UCSD-AML1 (cell line): ENCODE data around the gene KLF7.

ENCODE experiments used
- DNase-seq: peaks from one replicate; lab custom pipeline; 2025; ENCODE audit not compliant: unreplicated experiment; lab: John Stamatoyannopoulos, UW

The KLF7 gene

DNA sequence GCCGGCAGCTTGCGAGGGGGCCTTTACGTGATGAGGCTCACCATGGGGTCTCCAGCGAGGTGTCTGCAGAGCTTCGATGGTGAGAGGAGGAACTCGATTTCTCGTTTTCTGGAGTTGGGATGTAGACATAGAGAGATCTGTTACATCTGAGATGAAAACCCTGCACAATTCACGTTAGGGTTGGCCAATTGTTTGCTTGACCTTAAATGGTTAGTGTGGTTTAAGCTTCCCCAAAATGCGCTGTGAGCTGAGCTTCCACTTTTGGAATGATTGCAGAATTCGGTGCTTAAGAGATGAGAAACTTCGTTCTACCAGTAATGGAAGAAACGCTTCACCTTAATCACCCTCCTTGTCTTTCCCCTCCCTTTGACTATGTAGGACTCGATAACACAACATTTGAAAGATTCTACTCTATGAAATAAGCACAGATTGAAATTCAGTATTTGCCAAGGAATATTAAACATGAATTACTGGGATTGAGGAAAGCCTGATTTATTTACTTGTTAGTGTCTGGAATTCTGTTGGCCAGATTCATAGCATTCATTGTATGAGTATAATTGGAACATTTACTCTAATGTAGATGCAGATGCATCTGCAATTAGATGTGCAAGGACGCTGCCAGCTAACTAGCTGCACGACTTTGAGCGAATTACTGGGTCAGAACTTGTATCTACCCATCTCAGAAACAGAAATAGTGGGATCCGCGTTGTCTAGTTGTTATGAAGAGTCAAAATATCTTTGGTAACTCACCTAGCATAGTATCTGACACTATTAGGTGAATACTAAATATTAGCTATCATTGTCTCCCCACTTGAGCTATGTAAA lies 1.6 kb upstream of the KLF7 start:
- DNase-seq, result no peak

DNA sequence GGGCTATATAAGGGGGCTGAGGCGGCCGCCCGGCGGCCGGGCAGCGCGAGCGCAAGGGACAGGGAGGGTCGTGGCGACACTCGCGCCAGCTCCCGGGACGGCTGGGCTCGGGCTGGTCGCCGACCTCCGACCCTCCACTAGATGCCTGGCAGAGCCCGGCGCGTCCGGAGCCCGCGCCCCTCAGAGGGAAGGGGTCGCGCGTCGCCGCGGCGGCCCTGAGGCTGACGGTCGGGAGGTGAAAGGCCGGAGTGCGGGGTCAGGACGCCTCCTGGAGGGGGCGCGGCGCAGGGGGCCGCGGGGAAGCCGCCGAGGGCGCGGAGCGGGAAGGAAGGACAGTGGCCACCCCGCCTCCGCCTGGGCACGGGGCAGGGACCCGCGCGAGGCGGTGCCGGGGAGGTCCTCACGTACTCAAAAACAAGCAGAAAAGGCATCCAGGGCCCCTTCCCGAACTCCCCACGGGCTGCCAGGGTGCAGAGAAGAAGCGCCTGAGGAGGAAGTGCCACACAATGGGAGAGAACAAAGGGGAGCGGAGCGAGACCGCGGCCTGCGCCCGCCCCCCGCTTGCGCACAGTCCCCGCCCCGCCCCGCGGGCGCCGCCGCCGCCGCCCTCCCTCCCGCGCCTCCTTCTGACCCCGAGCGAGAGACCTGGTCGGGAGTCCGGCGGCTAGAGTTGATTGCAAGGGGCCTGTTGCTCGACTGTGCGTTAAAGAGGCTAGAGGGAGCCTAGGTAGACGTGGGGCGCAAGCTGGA lies 776 bp upstream of the KLF7 start:
- DNase-seq, result peak; percentile 55

GRCh38 chr2:207166039-207166348 lies 246 bp upstream of the KLF7 start:
- DNase-seq, result peak; percentile 84

DNA sequence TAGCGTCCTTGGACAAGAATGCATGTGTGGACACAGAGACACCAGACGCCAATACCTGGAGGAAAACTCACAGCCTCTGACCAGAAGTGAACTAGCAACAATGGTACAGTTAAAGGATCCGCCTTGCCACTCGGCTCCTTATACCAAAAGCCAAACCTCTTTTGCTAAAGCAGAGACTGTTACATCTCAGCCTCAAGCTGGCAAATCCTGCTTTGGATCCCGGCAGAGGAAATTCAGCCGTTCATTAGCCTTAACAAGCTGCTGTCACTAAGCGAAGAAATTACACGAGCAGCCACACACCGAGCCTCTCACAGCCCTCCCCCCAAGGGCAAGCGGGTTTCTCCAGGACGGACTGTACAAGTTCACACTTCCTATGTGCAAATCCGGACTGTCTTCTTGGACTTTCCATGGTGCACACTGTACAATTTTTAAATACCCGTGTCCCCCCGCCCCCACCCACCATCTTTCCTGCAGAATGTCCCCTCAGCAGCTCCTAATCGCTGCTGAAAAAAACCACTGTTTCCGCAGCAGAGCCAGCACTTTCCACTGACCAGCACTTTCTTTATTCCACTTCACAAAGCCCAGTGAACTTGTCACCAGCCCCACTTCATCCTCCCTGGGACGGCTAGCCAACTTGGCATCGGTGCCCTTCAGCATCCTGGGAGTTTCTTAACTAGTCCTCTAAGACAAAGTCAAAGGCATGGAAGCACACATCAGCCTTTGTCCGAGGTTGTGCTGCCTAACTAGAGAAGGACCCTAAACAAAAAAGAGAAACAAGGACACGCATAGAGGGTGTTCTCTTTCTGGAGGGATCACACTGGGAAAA lies 1.5 kb downstream of the KLF7 start:
- peak; percentile 39 for DNase-seq

GRCh38 chr2:207163756-207164005 lies 2.1 kb downstream of the KLF7 start:
- no peak for DNase-seq

- no peak for DNase-seq
These were observed 2.5 kb downstream of the KLF7 start for GRCh38 chr2:207163053-207163755.

DNA sequence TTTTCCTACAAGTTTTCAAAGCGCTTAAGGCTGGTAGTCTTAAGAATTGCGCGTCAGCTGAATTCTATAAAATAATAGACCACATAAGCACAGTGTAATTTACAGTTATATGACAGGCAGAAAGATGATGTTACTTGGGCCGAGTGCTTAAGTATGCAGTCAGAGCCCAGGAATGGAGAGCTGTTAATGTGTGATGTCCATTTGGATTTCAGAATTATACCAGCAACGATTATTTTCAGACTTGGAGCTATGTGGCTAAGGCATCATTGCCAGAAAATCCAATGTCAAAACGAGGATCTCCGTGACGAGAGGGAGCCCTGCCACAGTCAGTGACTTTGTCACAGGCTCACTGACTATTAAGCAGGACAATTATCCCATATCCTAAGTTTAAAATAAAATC lies 3.4 kb downstream of the KLF7 start:
- DNase-seq, result no peak

GRCh38 chr2:207161247-207162123 lies 4.3 kb downstream of the KLF7 start:
- no peak for DNase-seq

GRCh38 chr2:207160115-207160514 lies 5.6 kb downstream of the KLF7 start:
- no peak for DNase-seq

DNA sequence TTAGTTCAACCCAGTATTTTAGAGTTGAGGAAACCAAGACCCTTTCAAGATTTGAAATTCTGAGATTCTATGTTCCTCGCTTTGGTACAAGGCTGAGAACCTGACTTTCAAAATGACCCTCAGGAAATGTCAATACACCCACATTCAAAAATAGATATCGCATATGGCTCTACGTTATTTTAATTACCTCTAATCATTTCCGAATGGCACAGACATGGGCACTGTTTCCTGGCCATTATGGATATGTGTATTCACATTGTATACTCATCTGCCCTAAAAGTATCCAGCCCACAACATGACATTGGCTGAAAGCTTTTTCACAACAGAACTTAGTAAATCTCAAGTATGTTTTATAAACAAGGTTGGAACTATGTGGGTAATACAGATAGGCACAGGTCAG lies 6.7 kb downstream of the KLF7 start:
- DNase-seq, result no peak

GRCh38 chr2:207157731-207158130 lies 8.0 kb downstream of the KLF7 start:
- DNase-seq, result no peak

DNA sequence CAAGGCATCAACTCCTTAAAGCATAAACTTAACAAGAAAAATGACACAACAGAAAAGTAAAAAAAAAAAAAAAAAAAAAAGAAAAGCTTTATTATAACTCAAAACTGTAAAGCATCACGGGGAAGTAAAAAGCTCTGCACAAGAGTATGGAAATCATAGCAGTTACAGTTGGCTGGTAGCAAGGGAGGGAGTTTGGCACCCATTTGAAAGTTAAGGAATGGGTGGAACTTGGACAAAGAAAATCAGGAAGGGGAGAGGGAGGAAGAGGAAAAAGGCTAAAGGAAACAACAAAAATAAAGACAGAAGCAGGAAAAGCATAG lies 8.6 kb downstream of the KLF7 start:
- no peak for DNase-seq

- no peak for DNase-seq
These were observed 9.1 kb downstream of the KLF7 start for GRCh38 chr2:207156451-207157161.

DNA sequence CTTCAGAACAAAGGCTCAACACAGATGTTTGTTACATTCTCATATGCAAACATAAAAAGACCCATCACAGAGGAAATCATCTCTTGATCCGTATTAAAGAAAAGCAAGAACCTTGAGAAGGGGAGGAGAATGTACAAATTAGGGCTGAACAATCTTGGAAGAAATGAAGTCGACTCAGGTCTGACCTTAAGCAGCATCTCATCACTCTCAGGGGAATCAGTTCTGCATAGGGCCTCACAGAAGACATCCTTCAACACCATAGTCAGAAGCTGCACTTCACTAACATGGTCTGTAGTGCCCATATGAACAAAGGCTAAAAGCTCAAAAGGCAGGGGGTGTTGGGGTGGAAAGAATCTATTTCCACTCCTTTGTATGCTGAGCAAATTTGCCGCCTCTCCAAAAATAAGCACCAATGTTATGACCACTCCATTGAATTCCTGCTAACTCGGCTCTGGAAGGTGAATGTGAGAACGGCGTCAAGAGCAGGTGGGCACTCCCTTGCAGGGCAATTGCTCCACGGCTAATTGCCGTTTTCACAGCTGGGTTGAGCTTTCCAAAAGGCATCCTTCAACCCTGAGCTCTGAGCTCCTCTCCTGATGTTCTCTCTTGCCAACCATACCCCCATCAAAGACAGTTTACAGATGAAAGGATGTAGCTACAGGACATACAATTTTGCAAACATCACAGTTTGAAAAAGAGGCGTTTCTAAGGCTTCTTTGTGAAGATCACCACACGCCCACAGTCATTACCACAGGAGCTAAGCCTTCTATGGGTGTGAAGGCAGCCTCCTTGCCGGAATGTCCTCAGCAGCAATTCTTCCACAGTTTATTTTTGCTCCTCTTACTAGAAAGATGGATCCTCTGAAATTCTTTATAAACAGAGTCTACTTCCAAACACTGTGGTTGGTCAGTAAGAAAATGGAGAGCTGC lies 10.0 kb downstream of the KLF7 start:
- DNase-seq, result no peak

DNA sequence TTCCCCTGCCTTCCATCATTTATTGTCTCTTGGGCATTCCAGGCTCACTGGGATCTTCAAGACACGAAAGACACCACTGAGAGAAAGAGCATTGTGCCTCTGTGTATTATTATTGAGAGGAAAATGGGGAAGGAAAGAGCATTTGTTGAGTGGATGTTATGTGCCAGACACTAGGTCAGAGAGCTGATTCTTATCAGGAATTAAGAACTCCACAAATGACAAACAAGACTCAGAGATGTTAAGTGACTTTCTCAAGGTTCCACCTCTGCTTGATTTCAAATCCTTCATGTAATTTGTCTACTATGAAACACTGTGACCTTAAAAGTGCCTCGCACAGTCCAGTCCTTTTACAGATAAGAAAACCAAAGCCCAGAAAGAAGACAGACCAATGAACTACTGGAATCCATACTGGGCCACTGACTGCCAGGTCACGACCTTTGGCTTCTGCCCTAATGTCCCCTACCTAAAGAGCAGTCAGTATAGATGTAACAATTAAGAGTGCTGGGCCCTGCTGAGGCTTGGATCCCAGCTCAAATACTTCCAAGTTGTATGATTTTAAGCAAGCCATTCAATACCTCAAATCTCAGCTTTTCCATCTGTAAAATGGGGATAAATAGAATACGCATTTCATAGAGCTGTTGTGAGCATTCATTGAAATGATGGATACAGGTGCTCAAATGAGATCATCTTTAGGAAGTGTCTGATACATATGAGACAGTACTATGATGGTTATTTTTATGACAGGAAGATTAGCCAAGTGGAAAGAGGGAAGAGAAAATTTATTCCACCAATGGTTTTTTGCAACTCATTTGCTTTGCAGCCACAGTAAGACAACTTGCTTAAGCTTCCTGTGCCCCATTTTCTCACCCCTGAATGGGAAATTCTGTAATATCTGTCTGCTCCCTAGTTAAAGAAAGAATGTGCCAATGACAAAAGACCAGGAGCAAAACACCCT lies 10.9 kb downstream of the KLF7 start:
- no peak for DNase-seq

DNA sequence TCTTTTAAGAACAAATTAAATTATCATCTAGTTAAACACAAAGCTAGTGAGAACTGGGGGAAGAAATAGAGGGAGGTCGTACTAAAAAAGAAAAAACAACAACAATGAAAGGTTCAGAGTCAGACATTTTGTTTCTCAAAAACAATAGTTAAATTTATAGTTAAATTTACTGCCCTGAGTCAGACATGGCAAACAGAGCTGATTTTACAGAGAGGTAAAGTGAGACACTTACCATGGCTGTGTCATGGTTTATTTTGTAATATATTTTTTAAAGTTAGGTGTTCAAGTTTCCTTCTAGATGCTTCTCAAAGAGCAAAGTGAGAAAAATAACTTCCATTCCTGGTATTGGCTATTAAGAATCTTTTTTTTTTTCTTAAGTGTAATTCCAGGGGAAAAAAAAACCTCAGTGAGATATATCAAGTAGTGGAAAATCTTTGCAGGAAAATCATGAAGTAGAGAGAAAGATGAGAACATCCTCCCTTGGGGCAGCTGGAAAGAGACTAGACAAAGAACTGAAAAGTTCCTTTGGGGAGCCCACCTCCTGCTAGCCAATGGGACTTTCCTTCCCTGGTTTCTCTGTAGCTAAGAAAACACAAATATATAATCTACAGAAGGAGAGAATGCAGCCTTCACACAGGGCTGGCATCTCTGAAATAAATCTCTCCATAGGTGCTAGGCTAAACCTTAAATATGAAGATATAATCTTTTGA lies 12.3 kb downstream of the KLF7 start:
- DNase-seq, result no peak

- DNase-seq, result no peak
These were observed 14.7 kb downstream of the KLF7 start for GRCh38 chr2:207151048-207151447.
